HCT116 (cell line): ENCODE results near the gene KANSL1. TPM values are rescaled to one million over a fixed set of nuclear protein-coding genes. Genes with fewer than 3 reads are reported as not detected.
"Not testable (repeated sequence)": the region's sequence is repeated elsewhere in the genome, so short reads cannot be mapped to it uniquely, and the experiment has no call there.

Experiments used
- ATAC-seq: fragments of 200-7000 bp; cut with Tn5 transposase; 2 replicates; pipeline ENCODE4 v1.9.1; 2020; ENCODE audit warnings: mild to moderate bottlenecking, moderate library complexity
- BruUV-seq: library from RNA; stranded (reverse); fragments of 400-500 nt; replicated peaks from 2 replicates; lab custom pipeline; 2021; lab: Mats Ljungman, UMichigan
- CTCF ChIA-PET: fragments of 300-600 bp; sonication (Branson Sonifier 250); formaldehyde crosslinking; loops from one replicate; lab custom pipeline; 2021; ENCODE audit warnings: antibody characterized with exemption; lab: Charles Lee
- POLR2A ChIA-PET: fragments of 300-600, 350-600 bp; sonication (Branson Sonifier 250); formaldehyde crosslinking; loops from one replicate; lab custom pipeline; 2021; ENCODE audit warnings: antibody characterized with exemption; lab: Charles Lee
- RAD21 ChIA-PET, 2 experiments: fragments of 300-600 bp; sonication (Branson Sonifier 250); formaldehyde crosslinking; loops; one replicate each; lab custom pipeline; 2023; ENCODE audit warnings: low total read pairs in 2 of 2; ENCODE audit not compliant: uncharacterized antibody in 2 of 2, unreplicated experiment in 2 of 2, low non-redundant PET in 1 of 2; lab: Charles Lee
- DNase-seq: peaks from one replicate; pipeline ENCODE4 v3.0.0-alpha.2; 2010; ENCODE audit warnings: low read depth, low spot score
- H2AFZ ChIP-seq: fragments of 200-600 bp; shearing (Covaris generic), sonication (generic); 2 replicates; pipeline ENCODE4 v1.6.1; 2017; ENCODE audit warnings: low read depth, mixed run types, mixed read lengths, antibody characterized with exemption, low read length; ENCODE audit not compliant: poor library complexity, severe bottlenecking
- H3K27ac ChIP-seq: 2 replicates; pipeline ENCODE4 v1.5.1; 2012; ENCODE audit warnings: low read depth, low read length
- H3K27me3 ChIP-seq: fragments of 200-600 bp; sonication (generic); 2 replicates; pipeline ENCODE4 v1.6.1; 2016; ENCODE audit warnings: mixed run types, low read length, mixed read lengths; ENCODE audit not compliant: insufficient read depth
- H3K36me3 ChIP-seq, 2 experiments: fragments of 200-500 bp in 1 of 2; fragments of 200-600 bp in 1 of 2; sonication (Bioruptor generic) in 1 of 2; sonication (generic) in 1 of 2; 2 replicates each; pipeline versions ENCODE4 v1.5.1 to v1.6.1; 2014 to 2016; ENCODE audit warnings: low read length in 2 of 2, inconsistent platforms in 1 of 2, mixed read lengths in 1 of 2, mixed run types in 1 of 2; ENCODE audit not compliant: insufficient read depth in 2 of 2, control insufficient read depth in 1 of 2
- H3K4me1 ChIP-seq, 2 experiments: fragments of 200-600 bp in 1 of 2; sonication (generic) in 1 of 2; 2 replicates each; pipeline versions ENCODE4 v1.5.1 to v1.6.1; 2012 to 2017; ENCODE audit warnings: low read length in 2 of 2, inconsistent platforms in 1 of 2, mild to moderate bottlenecking in 1 of 2, mixed read lengths in 1 of 2, mixed run types in 1 of 2, moderate library complexity in 1 of 2; ENCODE audit not compliant: insufficient read depth in 2 of 2, control insufficient read depth in 1 of 2
- H3K4me2 ChIP-seq: fragments of 200-600 bp; sonication (generic); 2 replicates; pipeline ENCODE4 v1.6.1; 2017; ENCODE audit warnings: mixed run types, low read length, mixed read lengths
- H3K4me3 ChIP-seq, 2 experiments: fragments of 200-600 bp in 1 of 2; sonication (generic) in 1 of 2; replicated peaks in 1 of 2; 2 replicates each; pipeline ENCODE4 v1.5.1; 2011 to 2016; ENCODE audit warnings: low read length in 2 of 2, control low read depth in 1 of 2, low read depth in 1 of 2, mild to moderate bottlenecking in 1 of 2, mixed read lengths in 1 of 2, mixed run types in 1 of 2
- H3K79me2 ChIP-seq: fragments of 200-600 bp; sonication (generic); 2 replicates; pipeline ENCODE4 v1.6.1; 2017; ENCODE audit warnings: mild to moderate bottlenecking, mixed run types, low read length, moderate library complexity, mixed read lengths; ENCODE audit not compliant: insufficient read depth
- H3K9ac ChIP-seq: fragments of 200-600 bp; sonication (generic); 2 replicates; pipeline ENCODE4 v1.6.1; 2016; ENCODE audit warnings: low read length, mixed read lengths
- H3K9me2 ChIP-seq: fragments of 200-600 bp; sonication (generic), shearing (Covaris generic); 2 replicates; pipeline ENCODE4 v1.6.1; 2017; ENCODE audit warnings: mixed run types, mild to moderate bottlenecking, moderate library complexity; ENCODE audit not compliant: insufficient read depth
- H3K9me3 ChIP-seq, 2 experiments: fragments of 200-500 bp in 1 of 2; fragments of 200-600 bp in 1 of 2; sonication (Bioruptor generic) in 1 of 2; sonication (generic) in 1 of 2; 2 replicates each; pipeline ENCODE4 v1.6.1; 2014 to 2017; ENCODE audit warnings: low read length in 2 of 2, mixed read lengths in 2 of 2, inconsistent platforms in 1 of 2, low read depth in 1 of 2, mild to moderate bottlenecking in 1 of 2, mixed run types in 1 of 2, moderate library complexity in 1 of 2; ENCODE audit not compliant: control insufficient read depth in 1 of 2, insufficient read depth in 1 of 2
- H4K20me1 ChIP-seq: fragments of 200-600 bp; sonication (generic), shearing (Covaris generic); 2 replicates; pipeline ENCODE4 v1.6.1; 2017; ENCODE audit warnings: mixed run types, mild to moderate bottlenecking, moderate library complexity; ENCODE audit not compliant: insufficient read depth
- CTCF ChIP-seq, 3 experiments: fragments of 200-600 bp in 1 of 3; sonication (generic) in 1 of 3; IDR thresholded peaks in 2 of 3; conservative IDR thresholded peaks in 1 of 3; 2 replicates each; pipeline ENCODE4 v1.5.1; 2012 to 2017; ENCODE audit warnings: low read depth in 2 of 3, low read length in 2 of 3, antibody characterized with exemption in 1 of 3, borderline replicate concordance in 1 of 3, control low read depth in 1 of 3, mild to moderate bottlenecking in 1 of 3, mixed read lengths in 1 of 3, mixed run types in 1 of 3, moderate library complexity in 1 of 3; ENCODE audit not compliant: insufficient read depth in 1 of 3
- EZH2 ChIP-seq: fragments of 200-600 bp; sonication (generic); IDR thresholded peaks from 2 replicates; pipeline ENCODE4 v1.6.1; 2017; ENCODE audit warnings: antibody characterized with exemption, mixed run types
- POLR2AphosphoS5 ChIP-seq: IDR thresholded peaks from 2 replicates; pipeline ENCODE4 v1.6.1; 2011; ENCODE audit warnings: mild to moderate bottlenecking, low read depth, low read length, moderate library complexity
- YY1 ChIP-seq: IDR thresholded peaks from 2 replicates; pipeline ENCODE4 v1.6.1; 2011; ENCODE audit warnings: low read length, low read depth, moderate library complexity, mild to moderate bottlenecking; ENCODE audit not compliant: insufficient replicate concordance; ENCODE audit errors: extremely low read depth
- intact Hi-C: fragments of 100-400 bp; cut with micrococcal nuclease; formaldehyde crosslinking; loops from 2 replicates; pipeline ENCODE4 v1.10.0; 2022
- total RNA-seq: library from RNA; stranded (reverse); gene quantifications from one replicate; pipeline ENCODE4 v1.2.1, GENCODE V29; 2021; ENCODE audit not compliant: unreplicated experiment

KANSL1 gene
- total RNA-seq, 1 experiment from 2014 or later, result 77.5 TPM

- no peak for TF ChIP-seq POLR2AphosphoS5
- TF ChIP-seq CTCF (IDR thresholded peaks at IDR 0.05 in 2 of 3, conservative IDR thresholded peaks at IDR 0.05 in 1 of 3; ENCODE audit: borderline replicate concordance in 1 of 3, insufficient read depth in 1 of 3, low read depth in 2 of 3, low read length in 2 of 3), result no peak
- no peak for TF ChIP-seq YY1
- no peak for TF ChIP-seq EZH2
- TF ChIP-seq, all 23 proteins: peak for 0
- CTCF ChIA-PET, result no interaction called here
Observed at GRCh38 chr17:46088595-46088994, 104.6 kb downstream of the KANSL1 start.

GRCh38 chr17:46087871-46088270, 105.4 kb downstream of the KANSL1 start:
- H3K9ac ChIP-seq, POLR2A ChIA-PET, ATAC-seq, H3K27me3 ChIP-seq, H3K36me3 ChIP-seq, CTCF ChIA-PET, H3K4me1 ChIP-seq, H2AFZ ChIP-seq, intact Hi-C loops, H3K9me3 ChIP-seq, RAD21 ChIA-PET, H3K4me3 ChIP-seq, H3K4me2 ChIP-seq, H3K9me2 ChIP-seq, H3K27ac ChIP-seq, BruUV-seq, DNase-seq: not testable (repeated sequence)
- Histone ChIP-seq H3K79me2 (peaks cover 83% of the 10 kb centered on the region), H4K20me1 (peaks cover 22% of the 10 kb centered on the region)

More at GRCh38 chr17:46088595-46088994, 104.6 kb downstream of the KANSL1 start:
- POLR2A ChIA-PET, result no interaction called here
- RAD21 ChIA-PET, result no interaction called here
- no peak overlapping the region for H3K9ac ChIP-seq
- no peaks in the 10 kb centered on the region for H3K9me3 ChIP-seq
- H3K36me3 ChIP-seq, result 0 out of 4 replicates have a peak, but pooled peaks cover 0 to 3% of the 10 kb centered on the region in 2 experiments
- H3K4me1 ChIP-seq, result no peaks in the 10 kb centered on the region
- H3K9me2 ChIP-seq, result no peaks in the 10 kb centered on the region
- no peak overlapping the region for H2AFZ ChIP-seq
- BruUV-seq, result no TSS peak
- H3K4me2 ChIP-seq, result no peak overlapping the region
- no peaks in the 10 kb centered on the region for H3K27me3 ChIP-seq
- intact Hi-C loops, result no loop called here
- H3K79me2 ChIP-seq, result peaks cover 83% of the 10 kb centered on the region
- H4K20me1 ChIP-seq, result peaks cover 20% of the 10 kb centered on the region
- H3K4me3 ChIP-seq, result no peak overlapping the region
- DNase-seq (no peak), ATAC-seq (no peak)
- no peak overlapping the region for H3K27ac ChIP-seq
